ENCODE results near the gene DCP1B. TPM values are rescaled to one million over a fixed set of nuclear protein-coding genes. Genes with fewer than 3 reads are reported as not detected.

DCP1B gene
- total RNA-seq, 1 experiment from 2014 or later, result 11.8 TPM

GRCh38 chr12:1929241-1929984, 74.8 kb downstream of the DCP1B start:
- peaks cover 31% of the 10 kb centered on the region for H3K4me1 ChIP-seq
- H3K36me3 ChIP-seq, result no peaks in the 10 kb centered on the region
- no peaks in the 10 kb centered on the region for H3K27me3 ChIP-seq
- no peaks in the 10 kb centered on the region for H3K9me3 ChIP-seq (replicated peaks)
- DNase-seq, result no peak
- H3K27ac ChIP-seq, result no peak overlapping the region
- no peak overlapping the region for H3K4me3 ChIP-seq

- no peak for DNase-seq
- Histone ChIP-seq H3K4me1 (peaks cover 25% of the 10 kb centered on the region), H3K4me3 (no peak overlapping the region), H3K36me3 (no peaks in the 10 kb centered on the region), H3K9me3 (replicated peaks) (no peaks in the 10 kb centered on the region), H3K27ac (no peak overlapping the region), H3K27me3 (no peaks in the 10 kb centered on the region)
Observed at GRCh38 chr12:1928439-1929121, 75.7 kb downstream of the DCP1B start.

- Histone ChIP-seq H3K27me3 (no peaks in the 10 kb centered on the region), H3K4me3 (no peak overlapping the region), H3K36me3 (no peaks in the 10 kb centered on the region), H3K9me3 (replicated peaks) (no peaks in the 10 kb centered on the region), H3K27ac (no peak overlapping the region), H3K4me1 (peaks cover 21% of the 10 kb centered on the region)
- no peak for DNase-seq
Observed at GRCh38 chr12:1927751-1928351, 76.4 kb downstream of the DCP1B start.

DNA sequence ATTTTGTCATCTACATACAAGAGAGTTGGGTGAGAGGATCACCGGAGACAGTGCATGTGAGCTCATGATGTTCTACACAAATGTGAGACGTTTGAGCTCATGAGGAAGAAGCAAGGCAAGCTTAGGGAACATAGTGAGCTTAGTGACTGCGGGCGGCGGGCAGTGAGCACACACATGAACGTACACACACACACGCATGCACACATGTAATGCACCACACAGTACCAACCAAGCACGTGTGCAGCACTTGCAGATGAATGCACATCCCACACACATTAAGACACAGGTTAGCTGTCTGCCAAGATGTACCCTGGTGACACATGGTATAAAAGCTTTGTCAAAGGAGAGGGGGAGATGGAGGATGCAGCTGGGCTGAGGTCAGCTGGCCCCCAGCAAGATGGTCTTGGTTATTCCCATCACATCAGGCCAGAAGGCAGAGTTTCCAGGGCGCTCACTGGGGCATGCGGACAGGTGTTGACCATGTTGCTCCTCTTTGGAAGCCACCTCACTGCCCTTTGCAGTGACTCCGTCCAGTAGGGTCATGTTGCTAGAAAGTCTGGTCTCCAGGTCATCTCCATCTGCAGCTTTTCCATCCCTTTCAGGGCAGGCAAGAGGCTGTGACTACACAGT, 77.1 kb downstream of the DCP1B start:
- no peaks in the 10 kb centered on the region for H3K36me3 ChIP-seq
- H3K4me1 ChIP-seq, result peaks cover 16% of the 10 kb centered on the region
- DNase-seq, result no peak
- no peak overlapping the region for H3K4me3 ChIP-seq
- H3K27ac ChIP-seq, result no peak overlapping the region
- H3K27me3 ChIP-seq, result no peaks in the 10 kb centered on the region
- H3K9me3 ChIP-seq (replicated peaks), result no peaks in the 10 kb centered on the region

GRCh38 chr12:1926251-1926657, 78.0 kb downstream of the DCP1B start:
- Histone ChIP-seq H3K9me3 (replicated peaks) (no peaks in the 10 kb centered on the region), H3K36me3 (no peaks in the 10 kb centered on the region), H3K27ac (no peak overlapping the region), H3K4me3 (no peak overlapping the region), H3K4me1 (peaks cover 10% of the 10 kb centered on the region; the same call in 1 of the 2 replicates), H3K27me3 (no peaks in the 10 kb centered on the region)
- peak in 1 of 2 experiments; percentile 51 for DNase-seq

DNA sequence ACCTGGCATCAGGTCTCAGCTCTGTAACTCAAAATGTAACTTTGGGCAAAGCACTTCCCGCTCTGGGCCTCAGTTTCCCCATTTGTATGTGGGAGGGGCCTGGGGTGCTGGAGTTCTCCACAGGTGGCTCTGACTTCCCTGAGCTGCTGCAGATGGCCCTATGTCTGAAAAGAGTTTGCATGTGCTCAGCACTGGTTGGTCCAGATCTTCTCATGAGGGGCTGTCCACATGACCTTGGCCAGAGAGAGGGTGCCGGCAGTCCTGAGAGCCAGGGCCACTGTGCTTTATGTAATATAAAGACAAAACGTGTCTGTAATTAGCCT, 78.6 kb downstream of the DCP1B start:
- Histone ChIP-seq H3K27ac (no peak overlapping the region), H3K4me3 (no peak overlapping the region), H3K36me3 (no peaks in the 10 kb centered on the region), H3K4me1 (peaks cover 8% of the 10 kb centered on the region; the same call in 1 of the 2 replicates), H3K27me3 (no peaks in the 10 kb centered on the region), H3K9me3 (replicated peaks) (no peaks in the 10 kb centered on the region)
- no peak for DNase-seq

DNA sequence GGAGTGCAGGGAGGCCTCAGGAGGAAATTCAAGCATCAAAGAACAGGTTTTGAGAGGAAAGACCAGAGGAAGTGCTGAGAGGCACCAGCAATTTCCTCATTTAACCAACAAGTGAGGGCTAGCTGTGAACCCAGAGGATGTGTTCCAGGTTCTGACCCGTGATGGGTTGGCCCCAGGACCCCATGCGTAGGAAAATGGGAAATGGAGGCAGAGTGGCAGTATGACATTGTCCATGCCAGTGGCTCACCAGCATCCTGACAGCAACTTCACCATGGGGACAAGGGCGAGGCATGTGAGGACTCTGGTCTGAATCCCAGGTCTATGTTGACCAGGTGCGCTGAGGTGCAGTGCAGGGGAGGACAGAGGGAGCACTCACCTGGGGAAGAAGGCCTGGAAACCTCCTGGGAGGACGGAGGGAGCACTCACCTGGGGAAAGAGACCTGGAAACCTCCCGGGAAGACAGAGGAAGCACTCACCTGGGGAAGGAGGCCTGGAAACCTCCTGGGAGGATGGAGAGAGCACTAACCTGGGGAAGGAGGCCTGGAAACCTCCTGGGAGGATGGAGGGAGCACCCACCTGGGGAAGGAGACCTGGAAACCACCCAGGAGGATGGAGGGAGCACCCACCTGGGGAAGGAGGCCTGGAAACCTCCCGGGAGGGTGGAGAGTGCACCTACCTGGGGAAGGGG, 79.1 kb downstream of the DCP1B start:
- H3K36me3 ChIP-seq, result no peaks in the 10 kb centered on the region
- no peak overlapping the region for H3K4me3 ChIP-seq
- no peaks in the 10 kb centered on the region for H3K9me3 ChIP-seq (replicated peaks)
- no peak for DNase-seq
- H3K27ac ChIP-seq, result no peak overlapping the region
- H3K4me1 ChIP-seq, result peaks cover 8% of the 10 kb centered on the region; the same call in 1 of the 2 replicates
- H3K27me3 ChIP-seq, result no peaks in the 10 kb centered on the region

GRCh38 chr12:1922985-1923384, 81.3 kb downstream of the DCP1B start:
- H3K27ac ChIP-seq, result no peak overlapping the region
- H3K36me3 ChIP-seq, result no peaks in the 10 kb centered on the region
- no peak for DNase-seq
- H3K27me3 ChIP-seq, result no peaks in the 10 kb centered on the region
- no peak overlapping the region for H3K4me3 ChIP-seq
- H3K4me1 ChIP-seq, result peaks cover 23% of the 10 kb centered on the region
- H3K9me3 ChIP-seq (replicated peaks), result no peaks in the 10 kb centered on the region; the same call in 1 of the 2 replicates

DNA sequence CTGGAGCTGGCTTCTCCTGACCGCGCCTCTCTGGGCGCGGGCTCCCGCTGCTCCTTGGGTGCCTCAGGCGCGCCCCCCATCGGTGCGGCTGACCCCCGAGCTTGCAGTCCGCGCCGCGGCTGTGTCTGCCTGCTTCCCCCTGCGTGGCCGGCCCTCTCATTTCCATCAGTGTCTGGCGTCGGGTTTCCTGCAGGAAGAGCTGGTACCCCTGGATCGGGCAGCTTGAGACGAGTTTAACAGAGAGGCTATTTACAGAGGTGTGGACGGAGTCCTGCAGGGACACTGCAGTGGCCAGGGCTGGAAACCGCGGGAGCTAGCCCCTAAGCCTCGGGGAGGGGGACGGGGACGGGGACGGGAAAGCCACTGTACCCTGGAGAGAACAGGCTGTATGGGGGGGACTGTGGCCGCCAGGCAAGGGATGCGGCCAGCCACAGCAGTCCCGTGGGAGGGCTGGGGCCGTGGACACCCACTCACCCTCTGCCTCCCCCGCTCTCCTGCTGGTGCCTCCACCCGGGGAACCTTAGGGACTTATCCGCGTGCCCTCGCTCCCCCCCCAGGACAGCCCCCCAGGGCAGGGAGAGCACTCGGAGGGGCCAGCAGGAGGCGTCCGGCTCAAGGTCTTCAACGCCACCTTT, 82.1 kb downstream of the DCP1B start:
- Histone ChIP-seq H3K4me1 (peaks cover 26% of the 10 kb centered on the region), H3K9me3 (replicated peaks) (no peaks in the 10 kb centered on the region; the same call in 1 of the 2 replicates), H3K4me3 (no peak overlapping the region), H3K27me3 (no peaks in the 10 kb centered on the region), H3K27ac (no peak overlapping the region), H3K36me3 (no peaks in the 10 kb centered on the region)
- no peak for DNase-seq

DNA sequence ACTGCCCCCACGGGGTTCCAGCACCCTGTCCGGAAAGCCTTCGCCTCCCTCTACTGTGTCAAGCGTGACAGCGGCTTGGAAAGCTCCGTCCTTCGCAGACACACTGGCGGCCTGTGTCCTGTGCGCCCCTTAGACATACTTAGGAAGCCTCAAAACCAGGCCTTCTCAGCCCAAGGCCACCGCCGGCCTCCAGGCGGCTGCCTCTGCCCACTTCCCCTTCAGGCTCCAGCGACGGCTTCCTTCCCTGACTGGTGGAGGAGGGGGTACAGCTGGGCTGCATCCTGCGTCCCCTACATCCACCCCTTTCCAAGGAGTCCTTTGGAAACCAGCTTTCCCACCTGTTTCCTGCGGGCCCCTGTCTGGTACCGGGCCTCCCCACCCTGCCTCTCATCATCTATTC, 83.3 kb downstream of the DCP1B start:
- no peak for DNase-seq
- Histone ChIP-seq H3K4me3 (no peak overlapping the region), H3K36me3 (no peaks in the 10 kb centered on the region), H3K4me1 (peaks cover 38% of the 10 kb centered on the region), H3K27me3 (no peaks in the 10 kb centered on the region), H3K27ac (no peak overlapping the region), H3K9me3 (replicated peaks) (no peaks in the 10 kb centered on the region; the same call in 1 of the 2 replicates)

DNA sequence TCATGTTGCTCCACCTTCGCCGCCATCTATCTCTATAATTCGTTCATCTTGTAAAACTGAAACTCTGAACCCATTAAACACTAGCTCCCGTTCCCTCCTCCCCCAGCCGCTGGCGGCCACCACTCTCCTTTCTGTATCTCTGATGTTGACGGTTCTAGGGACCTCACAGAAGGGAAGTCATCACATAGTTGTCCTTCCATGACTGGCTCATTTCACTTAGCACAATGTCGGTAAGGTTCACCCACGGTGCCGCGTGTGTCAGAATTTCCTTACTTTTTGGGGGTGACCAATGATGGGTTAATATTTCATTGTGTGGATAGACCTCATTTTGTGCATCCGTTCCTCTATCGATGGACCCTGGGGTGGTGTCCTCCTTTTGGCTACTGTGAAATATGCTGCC, 83.8 kb downstream of the DCP1B start:
- no peaks in the 10 kb centered on the region for H3K27me3 ChIP-seq

GRCh38 chr12:1919763-1920162, 84.5 kb downstream of the DCP1B start:
- H3K4me3 ChIP-seq, result no peak overlapping the region
- H3K36me3 ChIP-seq, result no peaks in the 10 kb centered on the region
- H3K27ac ChIP-seq, result no peak overlapping the region; the same call in 1 of the 2 replicates
- peaks cover 34% of the 10 kb centered on the region for H3K4me1 ChIP-seq
- H3K27me3 ChIP-seq, result no peaks in the 10 kb centered on the region
- no peak for DNase-seq
- no peaks in the 10 kb centered on the region; the same call in 1 of the 2 replicates for H3K9me3 ChIP-seq (replicated peaks)

More for the DNA sequence above, 83.8 kb downstream of the DCP1B start:
- Histone ChIP-seq H3K9me3 (replicated peaks) (no peaks in the 10 kb centered on the region; the same call in 1 of the 2 replicates), H3K4me3 (no peak overlapping the region), H3K4me1 (peaks cover 38% of the 10 kb centered on the region), H3K27ac (no peak overlapping the region), H3K36me3 (no peaks in the 10 kb centered on the region)
- DNase-seq, result no peak

- peak overlapping the region; percentile 53; the same call in 1 of the 2 replicates for H3K4me3 ChIP-seq
- H3K4me1 ChIP-seq, result peaks cover 32% of the 10 kb centered on the region
- no peaks in the 10 kb centered on the region for H3K27me3 ChIP-seq
- no peaks in the 10 kb centered on the region for H3K36me3 ChIP-seq
- peak overlapping the region; percentile 56 for H3K27ac ChIP-seq
- peak; percentile 76 to 91 for DNase-seq
- H3K9me3 ChIP-seq (replicated peaks), result no peaks in the 10 kb centered on the region; the same call in 1 of the 2 replicates
Observed at GRCh38 chr12:1919284-1919683, 85.0 kb downstream of the DCP1B start.

DNA sequence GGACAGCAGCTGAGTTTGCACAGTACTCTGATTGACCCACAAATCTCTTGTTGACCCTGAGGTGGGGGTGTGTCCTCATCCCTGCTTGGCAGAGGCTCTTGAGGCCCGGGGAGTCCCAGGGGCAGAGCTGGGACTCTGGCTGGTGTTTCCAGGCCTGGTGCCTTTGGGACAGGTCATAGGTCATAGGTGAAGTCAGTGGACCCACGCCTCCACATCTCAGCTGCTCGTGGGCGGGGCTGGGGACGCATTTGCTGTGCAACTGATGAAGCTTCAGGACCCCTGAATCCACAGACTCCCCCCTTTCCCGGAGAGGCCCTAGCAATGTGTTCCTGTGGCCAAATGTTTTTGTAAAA, 85.4 kb downstream of the DCP1B start:
- Histone ChIP-seq H3K36me3 (no peaks in the 10 kb centered on the region), H3K27me3 (no peaks in the 10 kb centered on the region), H3K27ac (peak overlapping the region; percentile 56), H3K4me1 (peaks cover 35% of the 10 kb centered on the region), H3K4me3 (peak overlapping the region; percentile 53), H3K9me3 (replicated peaks) (no peaks in the 10 kb centered on the region; the same call in 1 of the 2 replicates)
- no peak for DNase-seq

Data from SJCRH30 (cell line).